HG03354 (cell line): ENCODE data around the gene NELL1.

Experiments used
- ATAC-seq: cut with Tn5 transposase; IDR thresholded peaks from one replicate; pipeline ENCODE4 v1.9.1; 2021; ENCODE audit warnings: mild to moderate bottlenecking; ENCODE audit not compliant: unreplicated experiment, poor library complexity, severe bottlenecking

Gene NELL1

GRCh38 chr11:21144531-21144930 lies 475.1 kb downstream of the NELL1 start:
- ATAC-seq, result no peak

GRCh38 chr11:21148376-21148775 lies 479.0 kb downstream of the NELL1 start:
- ATAC-seq, result no peak

- ATAC-seq, result no peak
These were observed 490.8 kb downstream of the NELL1 start for GRCh38 chr11:21160140-21160539.

GRCh38 chr11:21169639-21170038 lies 500.3 kb downstream of the NELL1 start:
- no peak for ATAC-seq

- no peak for ATAC-seq
These were observed 504.1 kb downstream of the NELL1 start for GRCh38 chr11:21173476-21173875.

- no peak for ATAC-seq
These were observed 505.4 kb downstream of the NELL1 start for GRCh38 chr11:21174781-21175180.

GRCh38 chr11:21177379-21177778 lies 508.0 kb downstream of the NELL1 start:
- no peak for ATAC-seq

- no peak for ATAC-seq
These were observed 510.4 kb downstream of the NELL1 start for GRCh38 chr11:21179770-21180169.

- ATAC-seq, result no peak
These were observed 510.8 kb downstream of the NELL1 start for GRCh38 chr11:21180182-21180581.

- ATAC-seq, result no peak
These were observed 516.6 kb downstream of the NELL1 start for GRCh38 chr11:21185959-21186358.

GRCh38 chr11:21190181-21190580 lies 520.8 kb downstream of the NELL1 start:
- no peak for ATAC-seq

- no peak for ATAC-seq
These were observed 526.6 kb downstream of the NELL1 start for GRCh38 chr11:21195995-21196394.

GRCh38 chr11:21198498-21198897 lies 529.1 kb downstream of the NELL1 start:
- no peak for ATAC-seq

- no peak for ATAC-seq
These were observed 535.8 kb downstream of the NELL1 start for GRCh38 chr11:21205205-21205604.

GRCh38 chr11:21225860-21226259 lies 556.5 kb downstream of the NELL1 start:
- ATAC-seq, result no peak

GRCh38 chr11:21229224-21229623 lies 559.8 kb downstream of the NELL1 start:
- ATAC-seq, result no peak

- no peak for ATAC-seq
These were observed 580.8 kb downstream of the NELL1 start for GRCh38 chr11:21250196-21250595.

- no peak for ATAC-seq
These were observed 584.7 kb downstream of the NELL1 start for GRCh38 chr11:21254055-21254454.

- no peak for ATAC-seq
These were observed 585.4 kb downstream of the NELL1 start for GRCh38 chr11:21254790-21255189.

GRCh38 chr11:21257461-21257860 lies 588.1 kb downstream of the NELL1 start:
- ATAC-seq, result no peak

- no peak for ATAC-seq
These were observed 589.0 kb downstream of the NELL1 start for GRCh38 chr11:21258414-21258813.

- ATAC-seq, result no peak
These were observed 590.7 kb downstream of the NELL1 start for GRCh38 chr11:21260101-21260500.

- ATAC-seq, result no peak
These were observed 593.6 kb downstream of the NELL1 start for GRCh38 chr11:21262992-21263391.
